Measurements from ENCODE around the gene TECPR1. TPM values are rescaled to one million over a fixed set of nuclear protein-coding genes. Genes with fewer than 3 reads are reported as not detected.

TECPR1 gene
- total and polyA plus RNA-seq, 2 of the 8 experiments (the other 6 are each of a cell fraction or from before 2014, with no cell fraction given), result 1.3 to 11.1 TPM

DNA sequence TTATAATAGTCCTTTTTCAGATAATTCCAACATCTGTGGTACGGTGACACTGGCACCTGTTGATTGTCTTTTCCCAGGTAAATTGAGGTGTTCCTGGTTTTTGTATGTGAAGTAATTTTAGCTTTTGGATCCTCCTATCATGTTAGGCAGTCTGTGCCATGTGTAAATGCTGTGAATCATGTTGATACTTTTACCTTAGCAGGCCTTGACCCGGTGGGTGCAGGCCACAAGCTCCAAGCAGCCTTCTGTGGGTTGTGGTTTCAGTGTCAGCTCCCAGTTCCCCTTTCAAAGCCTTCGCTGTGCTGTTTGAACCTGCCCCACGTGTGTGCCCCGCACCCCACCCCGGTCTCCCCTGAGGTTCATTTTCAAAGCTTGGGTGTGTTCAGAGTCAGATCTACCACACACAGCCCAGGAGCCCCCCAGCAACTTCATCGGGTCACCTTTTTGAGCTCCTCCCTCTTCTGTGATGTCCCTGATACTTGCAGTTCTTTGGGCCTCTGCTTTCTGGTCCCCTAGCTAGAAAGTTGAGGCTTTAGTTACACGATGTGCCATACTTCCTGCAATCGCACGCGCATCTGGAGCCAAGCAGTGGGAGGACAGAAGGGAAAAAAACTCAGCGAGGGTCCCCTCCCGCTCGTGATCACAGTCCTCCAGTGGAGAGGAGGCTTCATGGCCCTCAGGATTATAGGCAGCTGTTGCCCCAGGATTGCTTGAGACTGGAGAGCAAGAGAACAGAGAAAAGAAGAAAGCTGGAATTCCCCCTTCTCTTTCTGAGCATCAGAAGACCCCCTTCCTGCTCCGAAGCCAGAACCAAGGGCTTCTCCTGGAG is 49.5 kb downstream of the TECPR1 start:
- no peak for FAIRE-seq
- no peak overlapping the region for H3K27ac ChIP-seq (ENCODE audit: low read depth, low read length)
- H3K4me1 ChIP-seq (replicated peaks in 1 of 4; ENCODE audit: control insufficient read depth in 3 of 4, insufficient read depth in 4 of 4, low read length in 3 of 4), result no peaks in the 10 kb centered on the region

More for the DNA sequence above, 49.5 kb downstream of the TECPR1 start:
- no peak overlapping the region for H4K91ac ChIP-seq (replicated peaks; ENCODE audit: insufficient read length, low read length)
- peaks cover 0 to 14% of the 10 kb centered on the region in 2 experiments; a peak in 3 of 4 replicates for H3K79me2 ChIP-seq (ENCODE audit: control insufficient read depth in 1 of 2, insufficient read depth in 2 of 2, low read length in 2 of 2)
- no peaks in the 10 kb centered on the region for H3K27me3 ChIP-seq (replicated peaks in 1 of 4; ENCODE audit: control insufficient read depth in 3 of 4, extremely low read depth in 1 of 4, insufficient read depth in 3 of 4, low read length in 3 of 4)
- no peak overlapping the region for H3K4ac ChIP-seq (replicated peaks; ENCODE audit: insufficient read length, low read depth, low read length)
- H3K4me2 ChIP-seq (ENCODE audit: insufficient read depth in 1 of 2, low read depth in 2 of 2, low read length in 2 of 2), result no peak overlapping the region
- no peak overlapping the region for H4K5ac ChIP-seq (ENCODE audit: insufficient read length, low read depth, low read length)
- H4K20me1 ChIP-seq (replicated peaks in 1 of 2; ENCODE audit: control insufficient read depth in 1 of 2, insufficient read depth in 2 of 2, low read length in 2 of 2), result peaks cover 0 to 5% of the 10 kb centered on the region in 2 experiments
- no peaks in the 10 kb centered on the region; the same call in 1 of the 2 replicates for H3K79me1 ChIP-seq (ENCODE audit: low read depth, low read length)
- H3K14ac ChIP-seq (ENCODE audit: insufficient read length), result no peak overlapping the region
- no peak overlapping the region for H2AFZ ChIP-seq (ENCODE audit: low read length)
- no peak overlapping the region for H3K4me3 ChIP-seq (ENCODE audit: extremely low read depth in 1 of 4, insufficient read depth in 2 of 4, low read depth in 3 of 4, low read length in 4 of 4)
- DNase-seq (ENCODE audit: low read depth in 1 of 2, low spot score in 2 of 2), result no peak
- H3K9ac ChIP-seq (replicated peaks in 1 of 4; ENCODE audit: extremely low read depth in 1 of 4, low read depth in 3 of 4, low read length in 3 of 4), result no peak overlapping the region
- no peak overlapping the region for H2BK20ac ChIP-seq (ENCODE audit: low read length)
- H3K23me2 ChIP-seq (ENCODE audit: low read depth, low read length), result no peaks in the 10 kb centered on the region; the same call in 1 of the 2 replicates
- no peak overlapping the region for H2AK5ac ChIP-seq (ENCODE audit: low read depth, low read length)
- CTCF ChIA-PET (ENCODE audit: partially characterized antibody), result interaction anchor here (0.8 to 1.7 kb wide), 5 partner anchors 22 to 189 kb away, joined by 3 to 5 read pairs (median 3); no protein-coding TSS in a partner anchor
- no peak overlapping the region for H2BK12ac ChIP-seq (ENCODE audit: low read depth, low read length)
- TF ChIP-seq SIRT6 (IDR thresholded peaks at IDR 0.05; ENCODE audit: low read length), result no peak
- TF ChIP-seq, protein P1, sequence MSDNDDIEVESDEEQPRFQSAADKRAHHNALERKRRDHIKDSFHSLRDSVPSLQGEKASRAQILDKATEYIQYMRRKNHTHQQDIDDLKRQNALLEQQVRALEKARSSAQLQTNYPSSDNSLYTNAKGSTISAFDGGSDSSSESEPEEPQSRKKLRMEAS (IDR thresholded peaks at IDR 0.05), result no peak
- no peak for TF ChIP-seq MAFK (IDR thresholded peaks at IDR 0.05; ENCODE audit: low read depth, low read length)
- TF ChIP-seq TCF12 (IDR thresholded peaks at IDR 0.05; ENCODE audit: low read depth, low read length), result no peak
- no peak for TF ChIP-seq CBX8 (IDR thresholded peaks at IDR 0.05; ENCODE audit: borderline replicate concordance, low read depth, low read length)
- no peak for TF ChIP-seq PHF8 (conservative IDR thresholded peaks at IDR 0.05; ENCODE audit: low read depth, low read length)
- no peak for TF ChIP-seq HDAC6 (IDR thresholded peaks at IDR 0.05; ENCODE audit: low read depth, low read length)
- TF ChIP-seq, protein P2, sequence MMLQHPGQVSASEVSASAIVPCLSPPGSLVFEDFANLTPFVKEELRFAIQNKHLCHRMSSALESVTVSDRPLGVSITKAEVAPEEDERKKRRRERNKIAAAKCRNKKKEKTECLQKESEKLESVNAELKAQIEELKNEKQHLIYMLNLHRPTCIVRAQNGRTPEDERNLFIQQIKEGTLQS (IDR thresholded peaks at IDR 0.05; ENCODE audit: insufficient read depth, low read depth, low read length), result no peak
- no peak for TF ChIP-seq RBBP5 (IDR thresholded peaks at IDR 0.05; ENCODE audit: borderline replicate concordance, low read depth, low read length)
- no peaks in the 10 kb centered on the region for H3K9me3 ChIP-seq (ENCODE audit: insufficient read depth in 2 of 2, low read depth in 1 of 2, low read length in 1 of 2)
- peaks cover 0 to 15% (median 0%) of the 10 kb centered on the region in 4 experiments; a peak in 4 of 8 replicates for H3K36me3 ChIP-seq (ENCODE audit: control insufficient read depth in 2 of 4, insufficient read depth in 4 of 4, low read length in 3 of 4)
- H4K8ac ChIP-seq (ENCODE audit: extremely low read depth, insufficient read depth, low read length), result no peak overlapping the region
- no peak overlapping the region for H3K56ac ChIP-seq (replicated peaks; ENCODE audit: insufficient read length, low read depth, low read length)
- H3K23ac ChIP-seq (ENCODE audit: insufficient read length), result no peak overlapping the region
- no peak overlapping the region for H2BK15ac ChIP-seq (ENCODE audit: low read length)
- POLR2A ChIA-PET (ENCODE audit: partially characterized antibody), result no interaction called here
- 86% methylated on average over 15 of the region's 15 CpGs; no CpG with 5 or more reads in 1 of the 2 experiments for WGBS, 2 experiments (ENCODE audit: extremely low coverage in 1 of 2, insufficient coverage in 1 of 2, insufficient read length in 1 of 2, insufficient replicate concordance in 2 of 2, low coverage in 1 of 2, low lambda C conversion rate in 2 of 2, missing lambda C conversion rate in 1 of 2)
- H3K18ac ChIP-seq (ENCODE audit: extremely low read depth, low read length), result no peak overlapping the region
- no peak overlapping the region for H2BK120ac ChIP-seq (replicated peaks; ENCODE audit: low read depth, low read length)
- 0 out of 2 replicates have a peak overlapping the region, but pooled peaks have one; percentile 24 for H2BK5ac ChIP-seq (ENCODE audit: low read depth, low read length)
